Heart left ventricle (tissue), 16 donors: ENCODE measurements around the gene PDZK1. TPM values are rescaled to one million over a fixed set of nuclear protein-coding genes. Genes with fewer than 3 reads are reported as not detected.
"Not testable (repeated sequence)": the region's sequence is repeated elsewhere in the genome, so short reads cannot be mapped to it uniquely, and the experiment has no call there.

Experiments used
- ATAC-seq, 4 donors: fragments of 200-7000 bp; cut with Tn5 transposase; one replicate each; pipeline ENCODE4 v1.9.1; 2020 to 2022; ENCODE audit warnings: moderate library complexity in 4 of 4, mild to moderate bottlenecking in 3 of 4, moderate number of reproducible peaks in 1 of 4
- DNase-seq, 5 donors: peaks; one replicate each; pipeline ENCODE4 v3.0.0-alpha.2; 2020
- H3K27ac ChIP-seq, 12 donors: fragments of 200-600 bp; sonication (generic) in 4 of 12; one replicate each; pipeline versions ENCODE4 v1.5.0 to v1.8.0; 2016 to 2022; ENCODE audit warnings: mild to moderate bottlenecking in 2 of 12
- H3K27me3 ChIP-seq, 9 donors: fragments of 200-600 bp; sonication (generic) in 2 of 9; one replicate each; pipeline versions ENCODE4 v1.5.1 to v1.8.0; 2016 to 2022; ENCODE audit warnings: mild to moderate bottlenecking in 3 of 9
- H3K36me3 ChIP-seq, 9 donors: fragments of 200-600 bp; sonication (generic) in 2 of 9; one replicate each; pipeline versions ENCODE4 v1.5.0 to v1.8.0; 2018 to 2022; ENCODE audit warnings: mild to moderate bottlenecking in 2 of 9
- H3K4me1 ChIP-seq, 12 donors: fragments of 200-600 bp; sonication (generic) in 4 of 12; one replicate each; pipeline versions ENCODE4 v1.5.0 to v1.8.0; 2016 to 2022; ENCODE audit warnings: mild to moderate bottlenecking in 3 of 12
- H3K4me3 ChIP-seq, 12 donors: fragments of 200-600 bp; sonication (generic) in 4 of 12; one replicate each; pipeline versions ENCODE4 v1.5.0 to v1.8.0; 2017 to 2022; ENCODE audit warnings: mild to moderate bottlenecking in 9 of 12, moderate library complexity in 4 of 12
- H3K9me3 ChIP-seq, 12 donors: fragments of 200-600 bp; sonication (generic) in 4 of 12; one replicate each; pipeline versions ENCODE4 v1.5.0 to v1.8.0; 2016 to 2022; ENCODE audit warnings: mild to moderate bottlenecking in 1 of 12
- POLR2A ChIP-seq, 2 donors: fragments of 450-650 bp; IDR thresholded peaks; one replicate each; pipeline ENCODE4 v1.6.1; 2017; ENCODE audit warnings: antibody characterized with exemption in 2 of 2, mild to moderate bottlenecking in 2 of 2, moderate library complexity in 2 of 2
- WGBS, 4 donors: extraction: QIAGEN DNeasy Blood & Tissue Kit in 2 of 4; methylation state at CpG; one replicate each; pipeline versions ENCODE4 v1.1.5 to v1.1.7; 2013 to 2018; 5-methylcytosine and 5-hydroxymethylcytosine counted together
- intact Hi-C, 10 donors: fragments of 100-400 bp; cut with DNase I; formaldehyde crosslinking; loops; one replicate each; pipeline versions ENCODE4 v1.11.1 to v1.14.2; 2022
- polyA plus RNA-seq, 2 donors: library from polyadenylated mRNA; stranded (reverse); fragments of 200-250 nt; gene quantifications; one replicate each; pipeline ENCODE4 v1.2.3, GENCODE V29; 2013
- total RNA-seq, 9 donors: library from RNA; depleted of rRNA in 2 of 9; stranded (reverse); fragments of >200 nt in 2 of 9; fragmentation: NEBNext Ultra II Directional in 3 of 9; extraction: Animal tissue kit (Norgen Biotek cat#: 25700) in 3 of 9; gene quantifications; one replicate each; pipeline versions ENCODE4 v1.1.0 to v1.2.4, GENCODE V29; 2016 to 2023
- donor health status: ischemic (EF 13 %, LVEDD 7.1; RV severe dilation, severe dysfunction).
- donor health status: healthy with polysubstance abuse.
- donor health status: DM: no; HTN: yes; CAD: no.
- donor health status: DM: no; HTN: no; CAD: no.
- donor health status: ischemic (EF 25% LVEDD 6.9; RV normal size, moderate dysfunction).
- donor health status: ischemic (EF 25% LVEDD 5.7; RV mildly dilated, moderate dysfunction).
- donor health status: healthy.
- donor health status: DM: yes; HTN: yes; CAD: no.
- donor health status: ischemic (EF 35%, LVEDD 5.7; RV mildly dilated, moderate dysfunction).
- donor health status: nonischemic (EF 11% LVEDD 7.7; RV severe dilation, severe dysfunction).
- donor health status: DM: yes; HTN: yes; CAD: no.
- donor health status: PGD.
- donor health status: ischemic (EF 29% LVEDD 5.4; RV normal size, mild dysfunction).
- donor health status: nonischemic (EF 23%, LVEDD 6.1; RV moderate dilation, normal function).

Gene PDZK1
- total and polyA plus RNA-seq, 11 donors: 0.07 to 0.57 (median 0.20) TPM; not detected in 6

GRCh38 chr1:145688328-145688727 lies 18.8 kb downstream of the PDZK1 start:
- no peaks in the 10 kb centered on the region for H3K9me3 ChIP-seq
- no peak for ATAC-seq
- H3K36me3 ChIP-seq: no peaks in the 10 kb centered on the region
- H3K27ac ChIP-seq: no peak overlapping the region
- no peak for TF ChIP-seq POLR2A (IDR thresholded peaks at IDR 0.05)
- WGBS, 4 donors: 62 to 71% (median 67%) methylated on average over 4 of the region's 4 CpGs
- intact Hi-C loops: no loop called here
- no peak overlapping the region for H3K4me3 ChIP-seq
- DNase-seq: no peak
- no peaks in the 10 kb centered on the region for H3K27me3 ChIP-seq
- peaks cover 0 to 24% (median 0%) of the 10 kb centered on the region in 12 donors for H3K4me1 ChIP-seq

- H3K4me1 ChIP-seq: peaks cover 0 to 22% (median 0%) of the 10 kb centered on the region in 12 donors
- DNase-seq, H3K27ac ChIP-seq, ATAC-seq, H3K9me3 ChIP-seq, intact Hi-C loops, H3K27me3 ChIP-seq, H3K4me3 ChIP-seq, H3K36me3 ChIP-seq: not testable (repeated sequence)
- WGBS, 4 donors: 83 to 89% (median 85%) methylated on average over 1 of the region's 1 CpG
These were observed 21.1 kb downstream of the PDZK1 start for GRCh38 chr1:145686078-145686477.

- H3K4me1 ChIP-seq: peaks cover 0 to 10% (median 0%) of the 10 kb centered on the region in 12 donors
- H3K27ac ChIP-seq, H3K36me3 ChIP-seq, DNase-seq, H3K9me3 ChIP-seq, H3K27me3 ChIP-seq, intact Hi-C loops, H3K4me3 ChIP-seq, ATAC-seq: not testable (repeated sequence)
- 92% methylated on average over 2 of the region's 3 CpGs; no CpG with 5 or more reads in 2 of the 4 donors for WGBS, 4 donors
These were observed 22.3 kb downstream of the PDZK1 start for GRCh38 chr1:145684858-145685257.

- DNase-seq, H3K9me3 ChIP-seq, intact Hi-C loops, H3K27ac ChIP-seq, H3K4me3 ChIP-seq, H3K4me1 ChIP-seq, H3K36me3 ChIP-seq, H3K27me3 ChIP-seq, ATAC-seq: not testable (repeated sequence)
- no CpG with 5 or more reads among the region's 1 CpG for WGBS, 4 donors
These were observed 34.0 kb downstream of the PDZK1 start for GRCh38 chr1:145673217-145673616.

GRCh38 chr1:145670995-145671745 lies 36.0 kb downstream of the PDZK1 start:
- H3K36me3 ChIP-seq: peaks cover 0 to 11% (median 0%) of the 10 kb centered on the region in 9 donors
- DNase-seq, H3K27me3 ChIP-seq, H3K4me1 ChIP-seq, H3K9me3 ChIP-seq, H3K4me3 ChIP-seq, ATAC-seq, H3K27ac ChIP-seq, intact Hi-C loops: not testable (repeated sequence)
- WGBS, 4 donors: 75 to 88% (median 80%) methylated on average over 2 of the region's 3 CpGs

GRCh38 chr1:145665015-145665414 lies 42.2 kb downstream of the PDZK1 start:
- 61 to 80% (median 70%) methylated on average over 4 of the region's 4 CpGs for WGBS, 4 donors
- H3K4me1 ChIP-seq, intact Hi-C loops, H3K27ac ChIP-seq, H3K4me3 ChIP-seq, DNase-seq, H3K36me3 ChIP-seq, ATAC-seq, H3K9me3 ChIP-seq, H3K27me3 ChIP-seq: not testable (repeated sequence)

- H3K9me3 ChIP-seq, DNase-seq, H3K4me1 ChIP-seq, H3K27ac ChIP-seq, ATAC-seq, H3K4me3 ChIP-seq, H3K27me3 ChIP-seq, intact Hi-C loops: not testable (repeated sequence)
- peaks cover 0 to 15% (median 6%) of the 10 kb centered on the region in 9 donors for H3K36me3 ChIP-seq
- WGBS, 4 donors: 67 to 89% (median 74%) methylated on average over 2 of the region's 2 CpGs
These were observed 44.7 kb downstream of the PDZK1 start for GRCh38 chr1:145662502-145662901.

- 62 to 82% (median 81%) methylated on average over 2 to 6 of the region's 7 CpGs for WGBS, 4 donors
- ATAC-seq (peak; percentile 83 to 96 (median 90)), DNase-seq (peak in 4 of 5 donors; percentile 4 to 45 (median 28))
- H3K36me3 ChIP-seq, H3K4me3 ChIP-seq, intact Hi-C loops, H3K9me3 ChIP-seq, H3K4me1 ChIP-seq, H3K27me3 ChIP-seq, H3K27ac ChIP-seq: not testable (repeated sequence)
These were observed 50.8 kb downstream of the PDZK1 start for GRCh38 chr1:145656245-145656943.

- H3K36me3 ChIP-seq: peaks cover 0 to 11% (median 0%) of the 10 kb centered on the region in 9 donors
- ATAC-seq, H3K27ac ChIP-seq, intact Hi-C loops, H3K4me3 ChIP-seq, DNase-seq, H3K27me3 ChIP-seq, H3K4me1 ChIP-seq, H3K9me3 ChIP-seq: not testable (repeated sequence)
- no CpG with 5 or more reads among the region's 1 CpG for WGBS, 4 donors
These were observed 63.2 kb downstream of the PDZK1 start for GRCh38 chr1:145643990-145644389.

GRCh38 chr1:145641886-145642285 lies 65.3 kb downstream of the PDZK1 start:
- DNase-seq, ATAC-seq, H3K4me1 ChIP-seq, intact Hi-C loops, H3K27ac ChIP-seq, H3K9me3 ChIP-seq, H3K27me3 ChIP-seq, H3K4me3 ChIP-seq: not testable (repeated sequence)
- WGBS, 4 donors: 100% methylated on average over 1 of the region's 2 CpGs
- peaks cover 0 to 11% (median 0%) of the 10 kb centered on the region in 9 donors for H3K36me3 ChIP-seq

GRCh38 chr1:145636237-145636636 lies 70.9 kb downstream of the PDZK1 start:
- H3K4me3 ChIP-seq, H3K4me1 ChIP-seq, intact Hi-C loops, H3K9me3 ChIP-seq, H3K27ac ChIP-seq, DNase-seq, H3K27me3 ChIP-seq, ATAC-seq: not testable (repeated sequence)
- 67 to 88% (median 74%) methylated on average over 1 of the region's 1 CpG for WGBS, 4 donors
- H3K36me3 ChIP-seq: peaks cover 0 to 12% (median 0%) of the 10 kb centered on the region in 9 donors
